Rectal smooth muscle tissue (tissue), 1 donor: Measurements from ENCODE around the gene C3orf20.

ENCODE experiments used
- H3K27ac ChIP-seq: one replicate; pipeline ENCODE4 v1.7.0; 2013; ENCODE audit warnings: low read depth, low read length, inconsistent platforms
- H3K27me3 ChIP-seq: one replicate; pipeline ENCODE4 v1.7.0; 2013; ENCODE audit warnings: low read length; ENCODE audit not compliant: control insufficient read depth, insufficient read depth
- H3K36me3 ChIP-seq: one replicate; pipeline ENCODE4 v1.7.0; 2013; ENCODE audit warnings: low read length; ENCODE audit not compliant: control insufficient read depth, insufficient read depth
- H3K4me1 ChIP-seq: one replicate; pipeline ENCODE4 v1.7.0; 2013; ENCODE audit warnings: low read length; ENCODE audit not compliant: control insufficient read depth, insufficient read depth
- H3K4me3 ChIP-seq: one replicate; pipeline ENCODE4 v1.7.0; 2013; ENCODE audit warnings: low read length
- H3K9ac ChIP-seq: one replicate; pipeline ENCODE4 v1.7.0; 2013; ENCODE audit warnings: low read length

The C3orf20 gene

GRCh38 chr3:14810801-14811661, 136.1 kb downstream of the C3orf20 start:
- Histone ChIP-seq H3K9ac (no peak overlapping the region), H3K27me3 (peaks cover 3% of the 10 kb centered on the region), H3K4me3 (peak overlapping the region; percentile 61), H3K4me1 (no peaks in the 10 kb centered on the region), H3K36me3 (no peaks in the 10 kb centered on the region), H3K27ac (peak overlapping the region; percentile 42)

- H3K36me3 ChIP-seq, result no peaks in the 10 kb centered on the region
- no peaks in the 10 kb centered on the region for H3K4me1 ChIP-seq
- H3K27ac ChIP-seq, result peak overlapping the region; percentile 3
- H3K9ac ChIP-seq, result no peak overlapping the region
- peaks cover 3% of the 10 kb centered on the region for H3K27me3 ChIP-seq
- H3K4me3 ChIP-seq, result peak overlapping the region; percentile 61
Observed at GRCh38 chr3:14811684-14812083, 136.7 kb downstream of the C3orf20 start.

GRCh38 chr3:14812196-14812790, 137.4 kb downstream of the C3orf20 start:
- Histone ChIP-seq H3K4me3 (peak overlapping the region; percentile 33), H3K4me1 (no peaks in the 10 kb centered on the region), H3K9ac (no peak overlapping the region), H3K27ac (no peak overlapping the region), H3K36me3 (no peaks in the 10 kb centered on the region), H3K27me3 (peaks cover 3% of the 10 kb centered on the region)

GRCh38 chr3:14814411-14814871, 139.5 kb downstream of the C3orf20 start:
- Histone ChIP-seq H3K36me3 (no peaks in the 10 kb centered on the region), H3K27me3 (peaks cover 3% of the 10 kb centered on the region), H3K9ac (no peak overlapping the region), H3K27ac (no peak overlapping the region), H3K4me3 (no peak overlapping the region), H3K4me1 (no peaks in the 10 kb centered on the region)

GRCh38 chr3:14816359-14816758, 141.4 kb downstream of the C3orf20 start:
- Histone ChIP-seq H3K36me3 (peaks cover 6% of the 10 kb centered on the region), H3K4me1 (no peaks in the 10 kb centered on the region), H3K27ac (no peak overlapping the region), H3K9ac (no peak overlapping the region), H3K27me3 (peaks cover 3% of the 10 kb centered on the region), H3K4me3 (no peak overlapping the region)

- Histone ChIP-seq H3K27ac (no peak within 1 kb of the TSS), H3K36me3 (peaks cover 6% of the 10 kb centered on the region), H3K27me3 (no peaks in the 10 kb centered on the region), H3K4me1 (no peaks in the 10 kb centered on the region), H3K9ac (no peak within 1 kb of the TSS), H3K4me3 (no peak within 1 kb of the TSS)
Observed at GRCh38 chr3:14818804-14819500, 144.0 kb downstream of the C3orf20 start, which contains the start of gene FGD5. Gene FGD5, plus strand, starts transcription at chr3:14818962. Its CDS starts 110 bp downstream, at chr3:14819072.

- Histone ChIP-seq H3K36me3 (peaks cover 6% of the 10 kb centered on the region), H3K27ac (no peak overlapping the region), H3K27me3 (no peaks in the 10 kb centered on the region), H3K9ac (no peak overlapping the region), H3K4me1 (no peaks in the 10 kb centered on the region), H3K4me3 (no peak overlapping the region)
Observed at GRCh38 chr3:14819671-14820070, 144.7 kb downstream of the C3orf20 start.

- Histone ChIP-seq H3K36me3 (peaks cover 6% of the 10 kb centered on the region), H3K27me3 (no peaks in the 10 kb centered on the region), H3K27ac (no peak overlapping the region), H3K9ac (no peak overlapping the region), H3K4me1 (no peaks in the 10 kb centered on the region), H3K4me3 (no peak overlapping the region)
Observed at GRCh38 chr3:14820156-14820555, 145.2 kb downstream of the C3orf20 start.

GRCh38 chr3:14821151-14821550, 146.2 kb downstream of the C3orf20 start:
- Histone ChIP-seq H3K9ac (no peak overlapping the region), H3K27ac (no peak overlapping the region), H3K4me3 (no peak overlapping the region), H3K4me1 (no peaks in the 10 kb centered on the region), H3K27me3 (no peaks in the 10 kb centered on the region), H3K36me3 (peaks cover 6% of the 10 kb centered on the region)

GRCh38 chr3:14822134-14822533, 147.2 kb downstream of the C3orf20 start:
- Histone ChIP-seq H3K4me3 (no peak overlapping the region), H3K9ac (no peak overlapping the region), H3K27me3 (peaks cover 2% of the 10 kb centered on the region), H3K36me3 (peaks cover 6% of the 10 kb centered on the region), H3K27ac (no peak overlapping the region), H3K4me1 (no peaks in the 10 kb centered on the region)
